NB4 (cell line): ENCODE results near the gene ANKLE2.

Experiments used
- DNase-seq: peaks from one replicate; pipeline ENCODE4 v3.0.0; 2010; ENCODE audit warnings: low read depth
- H3K4me3 ChIP-seq: one replicate; pipeline ENCODE4 v1.5.1; 2011; ENCODE audit warnings: mild to moderate bottlenecking, low read depth, low read length, moderate library complexity
- MYC ChIP-seq: IDR thresholded peaks from 2 replicates; pipeline ENCODE4 v1.6.1; 2011; ENCODE audit warnings: low read depth, low read length
- POLR2A ChIP-seq: IDR thresholded peaks from 2 replicates; pipeline ENCODE4 v1.6.1; 2011; ENCODE audit warnings: mild to moderate bottlenecking; ENCODE audit not compliant: insufficient read length; ENCODE audit errors: extremely low read depth
- TF ChIP-seq, protein P1 (sequence below): IDR thresholded peaks from 2 replicates; pipeline ENCODE4 v1.6.1; 2011; ENCODE audit warnings: low read depth, low read length
- TF ChIP-seq, protein P2 (sequence below): IDR thresholded peaks from one replicate; pipeline ENCODE4 v1.5.1; 2012; ENCODE audit warnings: low read depth, low read length

The ANKLE2 gene

DNA sequence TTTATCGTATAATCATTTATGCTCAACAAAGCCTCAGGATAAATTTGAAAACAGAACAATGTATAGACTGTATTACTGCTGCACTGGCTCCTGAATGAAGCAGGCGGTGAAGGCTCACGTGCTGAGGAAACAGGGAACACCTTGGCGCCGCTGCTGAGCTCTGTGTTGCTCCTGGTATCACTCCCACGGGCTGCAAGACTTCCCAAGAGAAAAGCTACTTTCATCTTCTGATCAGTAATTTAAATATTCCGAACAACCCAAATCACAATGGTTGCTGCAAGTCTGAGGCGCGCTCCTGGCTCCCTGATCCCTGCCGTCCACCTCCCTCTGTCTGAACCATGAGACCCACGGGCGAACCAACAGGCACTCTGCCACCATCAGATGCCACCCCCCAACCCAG is 35.2 kb downstream of the ANKLE2 start:
- DNase-seq: no peak
- TF ChIP-seq, protein P1, sequence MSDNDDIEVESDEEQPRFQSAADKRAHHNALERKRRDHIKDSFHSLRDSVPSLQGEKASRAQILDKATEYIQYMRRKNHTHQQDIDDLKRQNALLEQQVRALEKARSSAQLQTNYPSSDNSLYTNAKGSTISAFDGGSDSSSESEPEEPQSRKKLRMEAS: no peak
- TF ChIP-seq, protein P2, sequence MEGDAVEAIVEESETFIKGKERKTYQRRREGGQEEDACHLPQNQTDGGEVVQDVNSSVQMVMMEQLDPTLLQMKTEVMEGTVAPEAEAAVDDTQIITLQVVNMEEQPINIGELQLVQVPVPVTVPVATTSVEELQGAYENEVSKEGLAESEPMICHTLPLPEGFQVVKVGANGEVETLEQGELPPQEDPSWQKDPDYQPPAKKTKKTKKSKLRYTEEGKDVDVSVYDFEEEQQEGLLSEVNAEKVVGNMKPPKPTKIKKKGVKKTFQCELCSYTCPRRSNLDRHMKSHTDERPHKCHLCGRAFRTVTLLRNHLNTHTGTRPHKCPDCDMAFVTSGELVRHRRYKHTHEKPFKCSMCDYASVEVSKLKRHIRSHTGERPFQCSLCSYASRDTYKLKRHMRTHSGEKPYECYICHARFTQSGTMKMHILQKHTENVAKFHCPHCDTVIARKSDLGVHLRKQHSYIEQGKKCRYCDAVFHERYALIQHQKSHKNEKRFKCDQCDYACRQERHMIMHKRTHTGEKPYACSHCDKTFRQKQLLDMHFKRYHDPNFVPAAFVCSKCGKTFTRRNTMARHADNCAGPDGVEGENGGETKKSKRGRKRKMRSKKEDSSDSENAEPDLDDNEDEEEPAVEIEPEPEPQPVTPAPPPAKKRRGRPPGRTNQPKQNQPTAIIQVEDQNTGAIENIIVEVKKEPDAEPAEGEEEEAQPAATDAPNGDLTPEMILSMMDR: no peak
- TF ChIP-seq POLR2A (no peak), MYC (no peak)
- H3K4me3 ChIP-seq: no peak overlapping the region

DNA sequence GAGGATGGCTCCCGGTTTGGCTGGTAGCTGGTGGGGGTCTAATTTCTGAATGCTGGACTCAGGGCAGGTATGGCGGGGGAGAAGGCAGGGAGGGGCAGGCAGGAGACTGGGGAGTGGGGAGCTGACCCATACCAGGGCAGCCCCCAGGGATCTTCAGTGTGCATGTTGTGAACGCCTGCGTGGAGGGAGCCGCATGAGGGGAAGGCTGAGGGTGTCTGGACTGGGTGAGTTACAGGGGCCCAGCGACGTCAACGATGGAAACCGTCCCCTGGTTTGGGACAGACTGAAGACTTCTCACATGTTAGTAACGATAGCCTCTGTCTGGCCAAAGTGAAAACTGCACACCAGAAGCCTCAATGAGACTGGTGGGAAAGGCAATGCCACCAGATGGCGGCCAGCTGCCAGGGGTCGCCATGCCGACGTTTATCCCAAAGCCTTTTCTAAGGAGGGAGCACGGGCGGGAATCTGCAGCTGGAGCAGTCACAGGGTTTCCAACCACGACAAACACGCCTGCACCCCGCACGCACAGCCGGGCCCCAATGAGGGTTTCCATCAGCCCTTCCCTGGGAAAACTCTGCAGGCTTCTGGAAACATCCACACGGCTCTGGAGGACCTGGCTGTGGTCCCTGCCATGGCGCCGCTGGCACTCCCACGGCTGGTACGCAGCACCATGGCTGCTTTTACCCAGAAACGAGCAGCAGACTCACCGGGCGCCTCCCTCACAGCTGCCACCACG is 37.0 kb downstream of the ANKLE2 start:
- no peak for DNase-seq
- H3K4me3 ChIP-seq: no peak overlapping the region
- no peak for TF ChIP-seq MYC
- TF ChIP-seq, protein P1: no peak
- TF ChIP-seq, protein P2: no peak
- TF ChIP-seq POLR2A: no peak

DNA sequence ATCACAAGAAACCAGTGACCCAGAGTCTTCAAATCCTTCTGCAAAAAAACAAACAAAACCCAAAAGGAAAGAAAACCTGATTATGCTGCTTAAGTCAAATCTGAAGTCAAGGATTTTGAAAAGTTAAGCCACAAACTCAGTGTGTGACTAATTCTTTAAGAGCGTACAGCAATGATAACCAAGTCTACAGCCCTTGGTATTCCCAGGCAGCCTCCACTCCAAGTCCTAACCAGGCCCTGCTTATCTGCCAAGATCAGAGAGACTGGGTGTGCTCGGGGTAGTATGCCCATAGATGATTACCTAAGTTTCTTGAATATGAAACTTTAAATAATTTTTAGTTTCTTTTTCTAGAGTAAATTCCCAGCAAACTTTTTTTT is 37.9 kb downstream of the ANKLE2 start:
- H3K4me3 ChIP-seq: no peak overlapping the region
- DNase-seq: no peak
- TF ChIP-seq POLR2A (no peak), MYC (no peak)
- TF ChIP-seq, protein P2: no peak
- TF ChIP-seq, protein P1: no peak

DNA sequence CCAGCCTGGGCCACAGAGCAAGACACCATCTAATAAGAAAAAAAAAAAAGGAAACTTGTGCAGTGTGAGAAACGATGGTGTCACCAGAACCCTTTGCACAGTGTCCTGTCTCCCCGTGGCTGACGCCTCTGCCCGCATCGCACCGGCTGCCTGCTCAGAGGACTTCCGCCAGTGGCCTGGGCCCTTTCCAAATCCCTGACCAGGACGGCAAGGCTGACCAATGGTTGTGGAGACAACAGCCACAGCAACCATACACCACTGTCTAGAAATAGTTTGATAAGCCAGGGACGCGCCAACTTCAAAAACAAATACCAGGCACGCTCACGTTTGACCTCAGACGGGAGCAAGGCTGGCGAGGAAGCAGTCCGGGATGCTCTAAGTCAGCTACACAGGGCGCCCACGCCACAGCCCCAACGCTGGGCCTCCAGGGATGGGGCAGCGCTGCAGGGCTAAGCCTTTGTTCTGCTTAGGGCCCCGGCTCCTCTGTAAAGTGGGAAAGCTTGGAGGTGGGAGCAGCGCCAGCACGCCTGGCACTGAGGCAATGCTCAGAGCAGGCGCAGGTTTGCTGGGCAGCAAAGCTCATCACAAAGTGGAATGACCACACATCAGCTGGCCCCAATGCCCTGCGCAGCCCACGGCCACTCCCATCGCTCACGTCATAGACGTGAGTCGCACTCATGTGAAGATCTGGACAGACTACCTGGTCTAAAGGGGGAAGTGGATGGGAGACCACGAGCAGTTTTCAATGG is 38.4 kb downstream of the ANKLE2 start:
- no peak for DNase-seq
- TF ChIP-seq, protein P2: no peak
- TF ChIP-seq MYC: no peak
- H3K4me3 ChIP-seq: no peak overlapping the region

DNA sequence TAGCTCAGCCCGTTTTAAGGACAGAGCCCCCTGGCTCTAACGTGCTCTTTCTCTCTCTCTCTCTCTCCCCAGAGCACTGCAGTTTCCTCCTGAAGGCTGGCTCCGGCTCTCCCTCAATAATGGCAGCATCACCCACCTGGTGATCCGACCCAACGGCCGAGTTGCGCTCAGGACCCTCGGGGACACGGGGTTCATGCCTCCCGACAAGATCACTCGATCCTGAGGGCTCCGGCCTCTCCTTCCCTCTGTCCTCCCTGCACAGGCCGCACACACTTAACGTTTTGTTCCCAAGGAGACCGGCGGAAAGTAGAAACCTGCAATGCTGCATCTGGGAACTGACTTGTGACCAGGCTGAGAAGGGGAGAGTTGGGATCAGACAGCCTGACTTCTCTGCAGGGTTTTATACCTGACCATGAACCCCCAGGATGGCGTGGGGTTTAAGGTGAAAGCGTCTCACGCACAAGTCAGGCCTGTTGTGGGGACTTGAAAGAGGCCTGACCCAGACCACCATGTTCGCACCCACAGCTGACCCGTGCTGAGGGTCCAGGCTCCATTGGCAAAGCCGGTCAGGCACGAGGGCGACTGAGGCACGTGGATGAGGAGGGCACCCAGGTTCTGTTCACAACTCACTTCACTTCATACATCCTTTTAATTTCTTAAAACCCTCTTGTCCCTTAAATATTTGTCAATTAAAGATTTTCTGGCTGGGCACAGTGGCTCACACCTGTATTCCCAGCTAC is 40.9 kb downstream of the ANKLE2 start:
- no peak overlapping the region for H3K4me3 ChIP-seq
- DNase-seq: no peak
- TF ChIP-seq POLR2A (no peak), MYC (no peak)
- TF ChIP-seq, protein P2: no peak
- TF ChIP-seq, protein P1: no peak
